HG03439 (cell line): ENCODE measurements around the gene RIPPLY3.

Experiments
- ATAC-seq: cut with Tn5 transposase; IDR thresholded peaks from one replicate; pipeline ENCODE4 v1.9.1; 2021; ENCODE audit warnings: mild to moderate bottlenecking, moderate library complexity; ENCODE audit not compliant: unreplicated experiment

The RIPPLY3 gene

GRCh38 chr21:37058261-37058660 lies 51.8 kb downstream of the RIPPLY3 start:
- ATAC-seq, result no peak

- ATAC-seq, result no peak
Measured at GRCh38 chr21:37059181-37059580, 52.7 kb downstream of the RIPPLY3 start.

- no peak for ATAC-seq
Measured at GRCh38 chr21:37060296-37060695, 53.8 kb downstream of the RIPPLY3 start.

GRCh38 chr21:37061926-37062592 lies 55.6 kb downstream of the RIPPLY3 start:
- no peak for ATAC-seq

- no peak for ATAC-seq
Measured at GRCh38 chr21:37062593-37062935, 56.1 kb downstream of the RIPPLY3 start.

GRCh38 chr21:37063433-37063832 lies 56.9 kb downstream of the RIPPLY3 start:
- no peak for ATAC-seq

GRCh38 chr21:37064841-37065240 lies 58.3 kb downstream of the RIPPLY3 start:
- no peak for ATAC-seq

GRCh38 chr21:37065561-37066177 lies 59.2 kb downstream of the RIPPLY3 start:
- ATAC-seq, result no peak
